D721Med (cell line): Measurements from ENCODE around the gene CEP44.

ENCODE experiments used
- DNase-seq: peaks from one replicate; pipeline ENCODE4 v3.0.0; 2011; ENCODE audit warnings: low spot score; ENCODE audit not compliant: insufficient read length
- FAIRE-seq: peaks from 2 replicates; lab custom pipeline; 2011; peaks lifted over from hg19 to GRCh38; lab: Jason Lieb, UNC
- TF ChIP-seq, protein P1 (sequence below): IDR thresholded peaks from 2 replicates; pipeline ENCODE4 v1.5.1; 2012; ENCODE audit warnings: mild to moderate bottlenecking, control low read depth; ENCODE audit not compliant: insufficient read depth; ENCODE audit errors: missing control alignments

Gene CEP44

GRCh38 chr4:174277433-174277832, 6.3 kb upstream of the CEP44 start:
- TF ChIP-seq, protein P1, sequence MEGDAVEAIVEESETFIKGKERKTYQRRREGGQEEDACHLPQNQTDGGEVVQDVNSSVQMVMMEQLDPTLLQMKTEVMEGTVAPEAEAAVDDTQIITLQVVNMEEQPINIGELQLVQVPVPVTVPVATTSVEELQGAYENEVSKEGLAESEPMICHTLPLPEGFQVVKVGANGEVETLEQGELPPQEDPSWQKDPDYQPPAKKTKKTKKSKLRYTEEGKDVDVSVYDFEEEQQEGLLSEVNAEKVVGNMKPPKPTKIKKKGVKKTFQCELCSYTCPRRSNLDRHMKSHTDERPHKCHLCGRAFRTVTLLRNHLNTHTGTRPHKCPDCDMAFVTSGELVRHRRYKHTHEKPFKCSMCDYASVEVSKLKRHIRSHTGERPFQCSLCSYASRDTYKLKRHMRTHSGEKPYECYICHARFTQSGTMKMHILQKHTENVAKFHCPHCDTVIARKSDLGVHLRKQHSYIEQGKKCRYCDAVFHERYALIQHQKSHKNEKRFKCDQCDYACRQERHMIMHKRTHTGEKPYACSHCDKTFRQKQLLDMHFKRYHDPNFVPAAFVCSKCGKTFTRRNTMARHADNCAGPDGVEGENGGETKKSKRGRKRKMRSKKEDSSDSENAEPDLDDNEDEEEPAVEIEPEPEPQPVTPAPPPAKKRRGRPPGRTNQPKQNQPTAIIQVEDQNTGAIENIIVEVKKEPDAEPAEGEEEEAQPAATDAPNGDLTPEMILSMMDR = no peak
- DNase-seq (no peak), FAIRE-seq (peak; percentile 29)

DNA sequence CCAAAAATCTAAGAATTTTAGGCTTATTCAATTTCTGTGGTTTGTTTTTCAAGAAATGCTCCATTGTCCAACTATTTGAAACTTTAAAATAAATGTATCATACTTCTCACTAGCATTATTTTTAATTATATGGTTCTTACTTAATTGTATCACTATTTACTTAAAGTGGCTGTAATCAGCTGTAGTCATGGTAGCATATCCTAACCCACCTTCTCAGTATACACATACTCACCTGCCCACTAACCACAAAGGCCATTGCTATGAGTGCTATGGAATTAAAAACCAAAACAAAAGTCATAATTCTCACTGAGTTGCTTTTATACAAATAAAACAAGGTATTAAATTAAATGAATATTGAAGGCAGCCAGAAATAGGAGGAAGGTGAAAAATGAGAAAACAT, 5.2 kb upstream of the CEP44 start:
- TF ChIP-seq, protein P1 = no peak
- no peak for FAIRE-seq
- no peak for DNase-seq

- TF ChIP-seq, protein P1 = no peak
- no peak for FAIRE-seq
- no peak for DNase-seq
These were observed 4.1 kb upstream of the CEP44 start for GRCh38 chr4:174279433-174280155.

DNA sequence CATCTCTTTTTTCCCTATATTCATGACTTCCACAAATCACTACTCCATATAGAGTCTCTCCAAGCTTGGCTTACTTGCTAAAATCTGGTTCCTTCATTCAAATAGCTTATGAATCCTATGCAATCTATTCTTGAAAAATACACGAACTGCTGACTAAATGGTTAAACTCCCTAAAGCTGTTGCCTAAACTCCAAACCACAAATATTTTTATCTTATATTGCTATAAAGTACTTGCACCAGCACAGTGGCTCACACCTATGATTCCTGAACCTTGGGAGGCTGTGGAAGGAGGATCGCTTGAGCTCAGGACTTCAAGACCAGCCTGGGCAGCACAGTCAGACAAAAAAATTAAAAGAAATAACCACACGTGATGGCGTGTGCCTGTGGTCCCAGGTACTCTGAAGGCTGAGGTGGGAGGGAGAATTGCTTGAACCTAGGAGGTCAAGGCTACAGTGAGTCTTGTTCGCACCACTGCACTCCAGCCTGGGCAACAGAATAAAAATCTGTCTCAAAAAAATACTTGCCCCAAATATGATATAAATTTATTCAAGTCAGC, 2.5 kb upstream of the CEP44 start:
- DNase-seq (no peak), FAIRE-seq (no peak)
- TF ChIP-seq, protein P1 = no peak

DNA sequence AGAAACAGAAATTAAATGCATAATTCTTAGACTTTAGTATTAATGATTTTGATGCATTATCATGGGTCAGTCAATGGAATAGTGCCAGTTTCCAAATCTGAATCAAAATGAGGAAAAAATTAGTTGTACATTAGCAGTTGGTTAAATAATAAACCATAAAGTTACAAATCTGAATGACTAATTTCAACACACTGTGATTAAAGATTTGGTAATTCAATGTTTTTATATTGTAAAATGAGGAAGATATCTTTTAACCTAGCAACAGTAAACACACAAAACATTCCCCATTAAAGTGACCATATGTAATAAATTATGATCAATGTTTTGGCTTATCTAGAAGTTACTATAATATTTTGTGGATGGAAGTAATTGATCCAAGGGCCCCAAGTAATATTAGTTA, 1.8 kb upstream of the CEP44 start:
- TF ChIP-seq, protein P1 = no peak
- FAIRE-seq = no peak
- DNase-seq = no peak

DNA sequence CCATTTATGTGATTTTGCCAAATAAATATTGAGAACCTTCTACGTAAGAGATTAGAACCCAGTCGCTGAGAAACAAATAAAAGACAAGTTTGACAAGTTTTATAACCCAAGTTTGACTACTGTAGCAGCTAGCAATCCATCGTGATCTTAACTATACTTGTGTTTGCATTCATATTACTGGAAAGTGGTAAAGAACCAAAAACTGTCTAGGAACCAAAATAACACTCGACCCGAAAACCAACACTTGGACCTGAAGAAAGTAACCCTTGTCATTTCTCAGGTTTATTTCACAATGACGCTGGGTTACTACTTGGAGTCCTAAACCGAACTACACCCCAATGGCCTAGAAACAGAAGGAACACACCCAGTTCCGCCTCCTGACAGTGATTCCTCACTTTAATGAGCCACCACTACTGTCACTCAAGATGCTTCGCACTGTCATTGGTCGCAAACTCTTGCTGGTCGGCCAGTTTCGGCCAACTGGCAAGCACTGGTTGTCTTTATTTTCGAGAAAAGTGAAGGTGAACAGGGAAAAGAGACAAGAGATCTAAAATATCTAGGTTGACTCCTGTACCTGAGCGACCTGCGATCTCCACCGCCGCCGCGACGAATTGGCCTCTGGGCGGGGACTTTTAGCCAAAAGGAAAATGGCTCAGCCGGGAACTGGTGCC, 740 bp upstream of the CEP44 start:
- no peak for DNase-seq
- peak; percentile 94 for FAIRE-seq
- TF ChIP-seq, protein P1 = no peak
